ENCODE results near the gene CEP104.

- no peak for TF ChIP-seq CTCF (IDR thresholded peaks at IDR 0.05; ENCODE audit: low read depth, low read length, poor library complexity, severe bottlenecking)
- no peak for TF ChIP-seq EZH2phosphoT487 (IDR thresholded peaks at IDR 0.05; ENCODE audit: borderline replicate concordance, low read length)
Observed at GRCh38 chr1:3903141-3904005, 46.4 kb upstream of the CEP104 start.

Measured in DOHH2 (cell line).